GM12801 (cell line): ENCODE results near the gene LPP.

Experiments used
- TF ChIP-seq, protein P1 (sequence below): IDR thresholded peaks from one replicate; pipeline ENCODE4 v1.5.1; 2011; ENCODE audit warnings: control low read depth; ENCODE audit not compliant: insufficient read length; ENCODE audit errors: extremely low read depth

LPP gene

GRCh38 chr3:188326111-188326510, 172.2 kb downstream of the LPP start:
- TF ChIP-seq, protein P1, sequence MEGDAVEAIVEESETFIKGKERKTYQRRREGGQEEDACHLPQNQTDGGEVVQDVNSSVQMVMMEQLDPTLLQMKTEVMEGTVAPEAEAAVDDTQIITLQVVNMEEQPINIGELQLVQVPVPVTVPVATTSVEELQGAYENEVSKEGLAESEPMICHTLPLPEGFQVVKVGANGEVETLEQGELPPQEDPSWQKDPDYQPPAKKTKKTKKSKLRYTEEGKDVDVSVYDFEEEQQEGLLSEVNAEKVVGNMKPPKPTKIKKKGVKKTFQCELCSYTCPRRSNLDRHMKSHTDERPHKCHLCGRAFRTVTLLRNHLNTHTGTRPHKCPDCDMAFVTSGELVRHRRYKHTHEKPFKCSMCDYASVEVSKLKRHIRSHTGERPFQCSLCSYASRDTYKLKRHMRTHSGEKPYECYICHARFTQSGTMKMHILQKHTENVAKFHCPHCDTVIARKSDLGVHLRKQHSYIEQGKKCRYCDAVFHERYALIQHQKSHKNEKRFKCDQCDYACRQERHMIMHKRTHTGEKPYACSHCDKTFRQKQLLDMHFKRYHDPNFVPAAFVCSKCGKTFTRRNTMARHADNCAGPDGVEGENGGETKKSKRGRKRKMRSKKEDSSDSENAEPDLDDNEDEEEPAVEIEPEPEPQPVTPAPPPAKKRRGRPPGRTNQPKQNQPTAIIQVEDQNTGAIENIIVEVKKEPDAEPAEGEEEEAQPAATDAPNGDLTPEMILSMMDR: no peak

GRCh38 chr3:188326968-188327367, 173.0 kb downstream of the LPP start:
- TF ChIP-seq, protein P1: no peak

GRCh38 chr3:188327433-188327832, 173.5 kb downstream of the LPP start:
- TF ChIP-seq, protein P1: no peak

GRCh38 chr3:188330138-188330537, 176.2 kb downstream of the LPP start:
- TF ChIP-seq, protein P1: no peak

DNA sequence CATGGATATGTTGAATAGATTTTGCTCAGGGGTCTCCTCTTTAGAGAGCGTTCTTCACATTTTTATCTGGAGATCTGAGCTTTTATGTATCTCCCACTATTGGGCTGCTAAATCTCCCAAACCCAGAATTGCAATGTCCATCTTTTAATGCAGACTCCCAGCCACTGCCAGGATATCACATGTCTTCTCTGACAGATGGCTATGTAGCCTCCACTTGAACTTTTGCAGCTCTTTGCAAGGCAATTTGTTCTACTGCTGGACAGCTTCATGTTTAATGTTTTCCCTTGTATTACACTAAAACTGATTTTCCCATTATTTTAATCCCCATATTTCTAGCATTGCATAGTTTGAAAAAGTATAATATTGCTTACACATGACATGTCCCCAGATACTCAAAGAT, 177.2 kb downstream of the LPP start:
- TF ChIP-seq, protein P1: no peak

GRCh38 chr3:188332085-188332484, 178.1 kb downstream of the LPP start:
- TF ChIP-seq, protein P1: no peak

DNA sequence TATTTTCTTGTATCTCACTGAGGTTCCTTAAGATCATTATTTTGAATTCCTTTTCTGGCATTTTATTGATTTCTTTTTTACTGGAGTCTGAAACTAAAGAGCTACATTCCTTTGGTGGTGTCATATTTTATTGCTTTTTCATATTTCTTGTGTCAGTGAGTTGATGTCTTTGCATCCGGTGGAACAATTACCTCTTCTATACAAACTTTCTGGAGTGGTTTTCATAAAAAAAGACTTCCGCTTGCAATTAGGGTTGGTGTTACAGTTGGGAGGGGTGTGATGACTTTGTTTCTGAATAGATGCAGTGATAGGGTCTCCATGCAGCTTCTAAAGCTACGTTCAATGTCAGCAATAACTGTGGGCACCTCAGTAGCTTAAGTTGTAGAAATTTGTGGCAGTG, 181.7 kb downstream of the LPP start:
- TF ChIP-seq, protein P1: no peak

- TF ChIP-seq, protein P1: no peak
These were observed 182.2 kb downstream of the LPP start for GRCh38 chr3:188336178-188336577.
